Esophagus squamous epithelium (tissue), 4 donors: Measurements from ENCODE around the gene CTSH.

Source experiments
- POLR2A ChIP-seq, 4 donors: fragments of 450-650 bp; IDR thresholded peaks; one replicate each; pipeline ENCODE4 v1.6.1; 2017; ENCODE audit warnings: antibody characterized with exemption in 4 of 4, mild to moderate bottlenecking in 4 of 4, moderate library complexity in 3 of 4
- TF ChIP-seq, protein P1 (sequence below), 6 experiments: fragments of 450-650 bp in 4 of 6; fragments of 200-600 bp in 2 of 6; sonication (generic) in 2 of 6; IDR thresholded peaks; one replicate each; pipeline ENCODE4 v1.5.1; 2016 to 2019; ENCODE audit warnings: antibody characterized with exemption in 6 of 6, mild to moderate bottlenecking in 4 of 6, moderate library complexity in 4 of 6

- TF ChIP-seq POLR2A (IDR thresholded peaks at IDR 0.05), result no peak
- TF ChIP-seq, protein P1, sequence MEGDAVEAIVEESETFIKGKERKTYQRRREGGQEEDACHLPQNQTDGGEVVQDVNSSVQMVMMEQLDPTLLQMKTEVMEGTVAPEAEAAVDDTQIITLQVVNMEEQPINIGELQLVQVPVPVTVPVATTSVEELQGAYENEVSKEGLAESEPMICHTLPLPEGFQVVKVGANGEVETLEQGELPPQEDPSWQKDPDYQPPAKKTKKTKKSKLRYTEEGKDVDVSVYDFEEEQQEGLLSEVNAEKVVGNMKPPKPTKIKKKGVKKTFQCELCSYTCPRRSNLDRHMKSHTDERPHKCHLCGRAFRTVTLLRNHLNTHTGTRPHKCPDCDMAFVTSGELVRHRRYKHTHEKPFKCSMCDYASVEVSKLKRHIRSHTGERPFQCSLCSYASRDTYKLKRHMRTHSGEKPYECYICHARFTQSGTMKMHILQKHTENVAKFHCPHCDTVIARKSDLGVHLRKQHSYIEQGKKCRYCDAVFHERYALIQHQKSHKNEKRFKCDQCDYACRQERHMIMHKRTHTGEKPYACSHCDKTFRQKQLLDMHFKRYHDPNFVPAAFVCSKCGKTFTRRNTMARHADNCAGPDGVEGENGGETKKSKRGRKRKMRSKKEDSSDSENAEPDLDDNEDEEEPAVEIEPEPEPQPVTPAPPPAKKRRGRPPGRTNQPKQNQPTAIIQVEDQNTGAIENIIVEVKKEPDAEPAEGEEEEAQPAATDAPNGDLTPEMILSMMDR (IDR thresholded peaks at IDR 0.05), result no peak
These were observed 46.6 kb upstream of the CTSH start for GRCh38 chr15:78991476-78991875.
